OCI-M2 (cell line): Measurements from ENCODE around the gene FAM83E.

Experiments
- DNase-seq: peaks from one replicate; lab custom pipeline; 2025; ENCODE audit not compliant: unreplicated experiment; lab: John Stamatoyannopoulos, UW

The FAM83E gene

DNA sequence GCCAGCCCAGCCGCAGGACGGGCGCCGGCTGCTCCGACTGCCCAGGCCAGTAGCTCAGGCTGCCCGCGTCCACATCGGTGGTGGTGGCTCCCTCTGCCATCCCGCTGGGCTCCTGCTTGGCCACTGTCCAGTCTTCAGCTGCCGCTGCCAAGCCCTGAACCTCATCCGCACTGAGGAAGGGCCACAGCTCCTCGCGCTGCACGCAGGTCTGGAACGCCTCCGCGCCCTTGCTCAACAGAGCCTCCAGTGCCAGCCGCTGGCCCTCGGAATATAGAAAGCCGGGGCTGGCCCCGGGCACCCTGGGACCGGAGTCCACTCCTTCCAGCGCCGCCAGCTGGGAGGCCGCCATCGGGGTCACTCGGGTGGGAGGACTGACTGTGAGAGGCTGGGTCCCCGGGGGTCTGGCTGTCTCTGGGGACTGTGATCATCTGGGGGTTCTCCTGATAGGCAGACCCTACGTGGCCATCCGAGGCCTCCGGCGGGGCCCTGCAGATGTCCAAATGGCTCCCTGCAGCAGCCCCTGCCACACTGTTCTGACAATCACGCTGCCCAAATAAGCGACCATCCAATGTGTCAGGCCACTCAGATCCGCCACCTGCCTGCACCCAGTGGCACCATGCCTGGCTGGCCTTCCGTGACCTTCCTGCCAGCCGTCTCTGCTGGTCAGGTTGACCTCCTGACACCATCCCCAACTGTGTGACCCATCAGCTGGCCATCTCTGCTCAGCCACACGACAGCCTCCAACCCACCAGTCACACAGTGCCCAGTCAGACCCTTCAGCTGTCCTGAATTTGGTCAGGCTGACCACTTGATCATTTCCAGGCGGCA, 1.6 kb downstream of the FAM83E start:
- no peak for DNase-seq

DNA sequence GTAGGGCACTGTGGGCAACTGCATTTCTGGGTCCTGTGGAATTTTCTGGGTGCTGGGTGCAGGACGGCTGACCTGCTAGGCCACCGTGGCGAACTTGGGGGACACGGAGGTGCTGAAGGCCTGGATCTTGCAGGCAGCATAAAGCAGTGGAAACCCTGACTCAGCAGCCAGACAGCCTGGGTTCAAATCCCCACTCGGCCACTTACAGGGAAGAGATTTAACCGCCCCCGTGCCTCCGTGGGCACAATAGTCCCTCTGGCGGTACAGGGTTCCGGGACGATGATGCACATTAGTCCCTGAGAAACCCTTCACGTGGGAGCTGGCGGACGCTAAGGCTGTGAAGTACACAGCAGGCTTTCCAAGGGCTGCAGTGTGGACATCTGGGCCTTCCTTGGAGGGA, 3.0 kb downstream of the FAM83E start:
- DNase-seq = no peak

- no peak for DNase-seq
These were observed 5.2 kb downstream of the FAM83E start for GRCh38 chr19:48609571-48610108.

DNA sequence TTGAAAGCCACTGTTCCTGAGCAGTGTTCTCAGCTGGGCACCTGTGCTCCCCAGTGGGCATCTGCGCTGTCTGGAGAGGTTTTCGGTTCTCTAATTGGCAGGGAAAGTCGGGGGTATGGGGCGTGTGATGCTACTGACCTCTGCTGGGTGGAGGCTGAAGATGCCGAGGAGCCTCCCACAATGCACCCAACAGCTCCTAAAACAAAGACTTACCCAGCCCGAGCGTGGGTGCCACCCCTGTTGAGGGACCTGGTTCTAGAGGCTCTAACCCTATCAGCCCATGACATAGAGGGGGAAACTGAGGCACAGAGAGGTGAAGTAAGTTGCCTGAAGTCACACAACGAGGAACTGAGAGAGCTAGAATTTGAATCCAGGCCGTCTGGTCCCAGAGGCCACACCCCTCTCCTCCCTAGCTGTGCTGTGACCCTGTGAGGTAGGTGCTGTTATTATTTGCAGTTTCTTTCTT, 6.0 kb downstream of the FAM83E start:
- DNase-seq = no peak

GRCh38 chr19:48607359-48607755, 7.5 kb downstream of the FAM83E start:
- no peak for DNase-seq

DNA sequence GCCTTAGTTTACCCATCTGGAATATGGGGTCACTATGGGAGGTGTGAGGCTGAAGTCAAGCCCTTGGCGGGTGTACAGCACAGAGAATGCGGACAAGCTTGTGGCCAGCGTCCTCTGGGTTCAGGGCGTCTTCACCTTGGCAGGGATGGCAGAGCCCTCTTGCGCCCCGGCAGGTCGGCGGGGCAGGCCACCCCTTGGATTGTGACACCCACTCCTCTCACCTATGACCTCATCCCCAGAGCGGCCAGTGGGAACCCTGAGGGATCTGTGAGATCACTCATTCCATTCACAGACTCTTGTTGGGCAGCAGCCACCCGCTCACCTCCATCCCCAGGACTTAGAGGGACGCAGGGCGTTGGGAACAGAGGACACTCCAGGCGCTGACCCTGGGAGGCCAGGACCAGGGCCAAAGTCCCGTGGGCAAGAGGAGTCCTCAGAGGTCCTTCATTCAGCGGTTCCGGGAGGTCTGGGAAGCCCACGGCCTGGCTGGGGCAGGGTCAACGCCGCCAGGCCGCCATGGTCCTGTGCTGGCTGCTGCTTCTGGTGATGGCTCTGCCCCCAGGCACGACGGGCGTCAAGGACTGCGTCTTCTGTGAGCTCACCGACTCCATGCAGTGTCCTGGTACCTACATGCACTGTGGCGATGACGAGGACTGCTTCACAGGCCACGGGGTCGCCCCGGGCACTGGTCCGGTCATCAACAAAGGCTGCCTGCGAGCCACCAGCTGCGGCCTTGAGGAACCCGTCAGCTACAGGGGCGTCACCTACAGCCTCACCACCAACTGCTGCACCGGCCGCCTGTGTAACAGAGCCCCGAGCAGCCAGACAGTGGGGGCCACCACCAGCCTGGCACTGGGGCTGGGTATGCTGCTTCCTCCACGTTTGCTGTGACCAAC, 8.2 kb downstream of the FAM83E start, which contains the start of gene SPACA4:
TSS of gene SPACA4 (plus strand) at position 280 of the 896 bp plus-strand sequence. CDS start at position 517, 237 bp downstream.
- DNase-seq = no peak

DNA sequence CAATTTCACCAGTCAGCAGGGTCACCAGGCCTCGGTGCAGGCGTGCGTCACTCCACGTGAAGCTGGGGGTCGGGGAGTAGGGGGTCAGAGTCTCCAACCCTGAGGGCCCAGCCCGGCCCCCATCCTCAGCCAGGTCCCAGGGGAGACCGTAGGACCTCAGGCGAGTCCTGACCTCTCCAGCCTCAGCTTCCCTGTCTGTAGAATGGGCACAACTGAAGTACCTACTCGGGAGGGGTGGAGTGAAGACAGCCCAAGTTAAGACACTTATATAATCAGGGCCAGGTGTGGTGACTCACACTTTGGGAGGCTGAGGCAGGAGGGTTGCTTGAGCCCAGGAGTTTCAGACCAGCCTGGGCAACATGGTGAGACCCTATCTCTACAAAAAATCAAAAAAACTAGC, 11.0 kb downstream of the FAM83E start:
- DNase-seq = no peak

DNA sequence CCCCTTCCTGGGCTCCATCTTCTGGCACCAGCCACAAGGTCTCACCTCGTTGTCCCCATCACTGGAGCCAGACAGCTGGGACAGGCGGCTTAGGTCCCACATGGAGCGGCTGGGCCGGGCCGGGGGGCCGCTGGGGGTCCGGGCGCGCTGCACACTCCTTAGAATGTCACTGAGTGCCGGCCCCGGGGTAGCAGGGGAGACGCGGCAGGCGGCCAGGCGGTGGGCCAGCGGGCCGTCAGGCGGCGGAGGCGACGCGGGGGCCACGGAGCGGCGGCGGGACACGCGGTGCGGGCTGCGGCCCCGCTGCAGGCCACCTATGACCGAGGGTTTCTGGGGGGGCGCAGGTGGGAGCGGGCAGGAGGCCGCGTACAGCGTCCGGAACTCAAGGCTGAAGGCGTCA, 11.4 kb downstream of the FAM83E start:
- no peak for DNase-seq

GRCh38 chr19:48603001-48603400, 11.9 kb downstream of the FAM83E start:
- DNase-seq = no peak

- no peak for DNase-seq
These were observed 14.0 kb downstream of the FAM83E start for GRCh38 chr19:48600679-48601417.

DNA sequence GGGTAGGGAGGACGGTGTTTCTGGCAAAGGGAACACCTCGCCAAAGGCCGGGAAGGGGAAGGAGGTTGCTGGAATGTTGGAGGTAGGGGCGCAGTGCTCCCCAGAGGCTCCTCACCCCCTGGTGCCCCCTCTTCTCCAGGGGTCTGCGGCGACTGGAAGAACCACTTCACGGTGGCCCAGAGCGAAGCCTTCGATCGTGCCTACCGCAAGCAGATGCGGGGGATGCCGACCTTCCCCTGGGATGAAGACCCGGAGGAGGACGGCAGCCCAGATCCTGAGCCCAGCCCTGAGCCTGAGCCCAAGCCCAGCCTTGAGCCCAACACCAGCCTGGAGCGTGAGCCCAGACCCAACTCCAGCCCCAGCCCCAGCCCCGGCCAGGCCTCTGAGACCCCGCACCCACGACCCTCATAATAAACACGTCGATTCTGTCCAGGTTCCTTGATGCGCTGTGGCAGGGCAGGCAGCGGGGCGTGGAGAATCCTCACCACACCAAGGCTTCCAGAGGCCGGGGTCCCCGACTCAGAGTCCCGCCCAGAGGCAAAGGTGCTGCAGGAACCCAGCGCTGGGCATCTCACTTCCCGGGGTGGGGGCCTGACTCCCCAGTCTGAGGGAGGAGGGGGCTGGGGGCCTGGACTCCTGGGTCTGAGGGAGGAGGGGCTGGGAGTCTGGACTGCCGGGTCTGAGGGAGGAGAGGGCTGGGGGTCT, 15.7 kb downstream of the FAM83E start:
- DNase-seq = no peak

GRCh38 chr19:48596679-48597465, 18.0 kb downstream of the FAM83E start:
- no peak for DNase-seq

DNA sequence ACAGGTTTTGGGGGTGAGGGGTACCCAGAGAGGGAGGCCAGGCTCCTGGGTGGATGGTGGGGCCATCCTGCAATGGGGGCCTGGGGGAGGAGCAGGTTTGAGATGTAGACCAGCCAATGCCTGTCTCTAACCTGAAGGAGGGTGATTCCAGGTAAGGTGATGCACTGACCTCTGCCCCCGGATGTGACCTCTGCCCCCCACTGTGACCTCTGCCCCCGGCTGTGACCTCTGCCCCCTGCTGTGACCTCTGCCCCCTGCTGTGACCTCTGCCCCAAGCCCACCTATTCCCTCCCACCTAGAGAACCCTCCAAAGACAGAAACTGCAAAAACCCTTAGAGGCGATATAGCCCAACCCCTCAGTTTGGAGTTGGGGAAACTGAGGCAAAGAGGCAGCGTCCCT, 18.6 kb downstream of the FAM83E start:
- DNase-seq = no peak

GRCh38 chr19:48595833-48596232, 19.0 kb downstream of the FAM83E start:
- DNase-seq = no peak

DNA sequence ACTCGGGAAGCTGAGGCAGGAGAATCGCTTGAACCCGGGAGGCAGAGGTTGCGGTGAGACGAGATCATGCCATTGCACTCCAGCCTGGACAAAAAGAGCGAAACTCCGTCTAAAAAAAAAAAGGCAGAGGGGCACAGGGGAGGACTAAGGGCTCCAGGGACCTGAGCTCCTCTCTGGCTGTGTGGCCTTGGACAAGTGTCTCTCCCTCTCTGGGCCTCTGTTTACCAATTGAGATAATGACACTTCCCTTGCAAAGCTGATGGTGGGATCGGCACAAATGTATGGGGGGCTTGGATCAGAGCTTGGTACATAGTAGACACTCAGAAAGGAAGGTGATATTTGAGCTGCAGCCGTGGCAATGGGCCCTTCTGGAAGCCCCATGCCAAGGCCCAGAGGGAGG, 19.7 kb downstream of the FAM83E start:
- no peak for DNase-seq

- DNase-seq = no peak
These were observed 23.9 kb downstream of the FAM83E start for GRCh38 chr19:48591021-48591420.

DNA sequence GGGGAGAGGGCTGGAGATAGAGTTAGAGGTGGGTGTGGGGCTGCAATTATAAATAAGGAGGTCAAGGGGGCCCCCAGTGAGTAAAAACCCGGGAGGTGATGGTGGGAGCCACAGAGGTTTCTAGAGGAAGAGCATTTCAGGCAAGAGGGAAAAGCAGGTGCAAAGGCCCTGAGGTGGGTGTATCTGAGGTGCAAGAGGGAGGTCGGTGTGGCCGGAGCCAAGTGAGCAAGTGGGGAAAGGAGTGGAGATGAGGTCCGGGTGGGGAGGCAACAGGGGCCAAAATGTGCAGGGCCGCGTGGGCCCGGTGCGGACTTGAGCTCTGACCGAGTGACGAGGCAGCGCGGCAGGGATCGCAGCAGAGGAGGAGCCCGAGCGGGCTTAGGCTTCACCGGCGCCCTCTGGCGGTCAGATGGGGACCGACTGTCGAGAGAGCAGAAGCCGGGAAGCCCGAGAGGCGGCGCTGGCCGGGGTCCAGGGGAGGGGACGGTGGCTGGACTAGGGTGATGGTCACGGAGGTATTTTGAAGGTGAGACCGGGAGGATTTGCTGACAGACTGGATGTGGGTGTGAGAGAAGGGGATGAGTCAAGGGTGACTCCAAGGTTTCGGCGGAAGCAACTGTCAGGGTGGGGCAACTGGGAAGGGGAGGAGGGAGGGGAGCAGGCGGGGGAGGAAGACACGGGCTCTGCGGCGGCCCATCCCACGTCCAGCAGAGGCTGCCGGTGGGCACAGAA, 26.0 kb downstream of the FAM83E start:
- DNase-seq = peak; percentile 67

DNA sequence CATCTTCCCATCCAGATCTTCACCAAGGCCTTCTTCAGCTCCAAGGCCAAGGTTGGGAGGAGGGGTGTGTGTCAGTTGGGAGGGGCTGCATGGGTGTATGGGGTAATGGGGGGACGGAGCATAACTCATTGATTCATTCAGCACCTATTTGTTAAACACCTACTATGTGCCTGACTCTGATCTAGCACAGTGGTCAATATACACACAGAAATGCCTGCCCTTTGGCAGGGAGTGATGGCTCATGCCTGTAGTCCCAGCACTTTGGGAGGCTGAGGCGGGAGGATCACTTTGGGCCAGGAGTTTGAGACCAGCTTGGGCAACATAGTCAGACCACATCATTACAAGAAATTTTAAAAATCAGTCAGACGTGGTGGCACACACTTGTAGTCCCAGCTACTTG, 27.5 kb downstream of the FAM83E start:
- DNase-seq = no peak

DNA sequence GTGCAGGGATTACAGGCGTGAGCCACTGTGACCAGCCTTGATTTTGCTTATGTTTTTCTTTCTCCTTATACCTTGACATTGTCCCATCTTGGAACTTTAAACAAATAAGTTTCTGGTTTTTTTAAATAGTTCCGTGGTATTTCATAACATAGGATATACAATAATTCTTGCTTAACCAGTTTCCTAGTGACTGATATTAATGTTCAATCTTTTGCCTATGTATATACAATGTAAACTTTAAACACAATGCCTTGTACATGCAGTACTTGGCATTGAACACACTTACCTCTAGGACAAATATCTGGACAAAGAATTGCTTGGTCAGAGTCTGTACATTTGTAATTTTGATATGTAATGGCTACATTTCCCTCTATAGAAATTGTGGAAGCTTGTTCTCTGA, 32.7 kb downstream of the FAM83E start:
- no peak for DNase-seq
